Omental fat pad (tissue), 4 donors: Measurements from ENCODE around the gene RAI2. TPM values are rescaled to one million over a fixed set of nuclear protein-coding genes. Genes with fewer than 3 reads are reported as not detected.
"Not testable (repeated sequence)": the region's sequence is repeated elsewhere in the genome, so short reads cannot be mapped to it uniquely, and the experiment has no call there.

Source experiments
- ATAC-seq: fragments of 150-250 bp; one replicate; pipeline ENCODE4 v1.9.1; 2016; ENCODE audit warnings: mild to moderate bottlenecking, moderate library complexity; ENCODE audit not compliant: low FRiP score
- DNase-seq: peaks from one replicate; pipeline ENCODE4 v3.0.0-alpha.2; 2019; ENCODE audit warnings: low spot score
- total RNA-seq, 4 donors: library from RNA; depleted of rRNA; stranded (reverse); fragments of >200 nt; gene quantifications; one replicate each; pipeline ENCODE4 v1.1.0, GENCODE V29; 2016
- TF ChIP-seq, protein P1 (sequence below), 3 donors: fragments of 450-650 bp; IDR thresholded peaks; one replicate each; pipeline ENCODE4 v1.5.1; 2016 to 2017; ENCODE audit warnings: antibody characterized with exemption in 3 of 3, mild to moderate bottlenecking in 3 of 3, moderate library complexity in 2 of 3

The RAI2 gene
- total RNA-seq, 4 donors from 2014 or later: 15.5 to 25.9 (median 23.1) TPM

DNA sequence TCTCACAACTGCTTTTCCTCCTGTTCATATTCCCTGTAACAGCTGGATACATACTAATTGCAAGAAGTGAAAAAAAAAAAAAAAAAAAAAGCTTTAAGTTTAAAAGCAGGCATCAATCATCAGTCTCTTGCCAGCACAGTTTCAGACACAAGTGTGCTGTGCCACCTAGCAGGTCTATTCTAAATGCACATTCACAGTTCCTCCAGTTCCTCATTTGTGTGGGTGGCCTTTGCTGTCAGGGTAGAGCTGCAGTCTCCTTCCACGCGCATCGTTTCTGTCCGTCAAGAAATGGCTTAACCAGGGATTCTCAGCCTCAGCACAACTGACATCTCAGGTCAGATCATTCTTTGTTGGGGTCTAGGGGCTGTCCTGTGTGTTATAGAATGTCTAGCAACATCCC is 62.2 kb downstream of the RAI2 start:
- ATAC-seq (no peak), DNase-seq (no peak)
- TF ChIP-seq, protein P1, sequence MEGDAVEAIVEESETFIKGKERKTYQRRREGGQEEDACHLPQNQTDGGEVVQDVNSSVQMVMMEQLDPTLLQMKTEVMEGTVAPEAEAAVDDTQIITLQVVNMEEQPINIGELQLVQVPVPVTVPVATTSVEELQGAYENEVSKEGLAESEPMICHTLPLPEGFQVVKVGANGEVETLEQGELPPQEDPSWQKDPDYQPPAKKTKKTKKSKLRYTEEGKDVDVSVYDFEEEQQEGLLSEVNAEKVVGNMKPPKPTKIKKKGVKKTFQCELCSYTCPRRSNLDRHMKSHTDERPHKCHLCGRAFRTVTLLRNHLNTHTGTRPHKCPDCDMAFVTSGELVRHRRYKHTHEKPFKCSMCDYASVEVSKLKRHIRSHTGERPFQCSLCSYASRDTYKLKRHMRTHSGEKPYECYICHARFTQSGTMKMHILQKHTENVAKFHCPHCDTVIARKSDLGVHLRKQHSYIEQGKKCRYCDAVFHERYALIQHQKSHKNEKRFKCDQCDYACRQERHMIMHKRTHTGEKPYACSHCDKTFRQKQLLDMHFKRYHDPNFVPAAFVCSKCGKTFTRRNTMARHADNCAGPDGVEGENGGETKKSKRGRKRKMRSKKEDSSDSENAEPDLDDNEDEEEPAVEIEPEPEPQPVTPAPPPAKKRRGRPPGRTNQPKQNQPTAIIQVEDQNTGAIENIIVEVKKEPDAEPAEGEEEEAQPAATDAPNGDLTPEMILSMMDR (IDR thresholded peaks at IDR 0.05): no peak

DNA sequence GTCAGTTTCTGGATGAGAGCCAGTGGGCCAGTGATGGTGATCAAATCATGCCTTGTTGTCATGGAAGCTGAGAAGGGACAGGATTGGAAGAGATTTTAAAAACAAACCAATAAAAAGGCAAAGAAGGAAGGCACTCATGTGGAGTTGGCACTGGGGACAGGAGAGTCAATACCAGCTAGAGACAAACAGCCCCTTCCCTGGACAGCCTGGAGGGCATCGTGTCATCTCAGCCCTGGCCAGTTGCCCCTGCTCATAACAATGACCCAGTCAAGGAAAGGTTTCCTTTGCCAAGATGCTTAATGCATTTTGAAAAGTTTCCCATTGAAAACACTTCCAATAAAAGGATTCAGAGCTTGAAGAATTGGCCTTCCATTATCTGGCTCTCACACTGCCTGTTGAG is 68.3 kb downstream of the RAI2 start:
- no peak for DNase-seq
- ATAC-seq: no peak
- TF ChIP-seq, protein P1 (IDR thresholded peaks at IDR 0.05): no peak

DNA sequence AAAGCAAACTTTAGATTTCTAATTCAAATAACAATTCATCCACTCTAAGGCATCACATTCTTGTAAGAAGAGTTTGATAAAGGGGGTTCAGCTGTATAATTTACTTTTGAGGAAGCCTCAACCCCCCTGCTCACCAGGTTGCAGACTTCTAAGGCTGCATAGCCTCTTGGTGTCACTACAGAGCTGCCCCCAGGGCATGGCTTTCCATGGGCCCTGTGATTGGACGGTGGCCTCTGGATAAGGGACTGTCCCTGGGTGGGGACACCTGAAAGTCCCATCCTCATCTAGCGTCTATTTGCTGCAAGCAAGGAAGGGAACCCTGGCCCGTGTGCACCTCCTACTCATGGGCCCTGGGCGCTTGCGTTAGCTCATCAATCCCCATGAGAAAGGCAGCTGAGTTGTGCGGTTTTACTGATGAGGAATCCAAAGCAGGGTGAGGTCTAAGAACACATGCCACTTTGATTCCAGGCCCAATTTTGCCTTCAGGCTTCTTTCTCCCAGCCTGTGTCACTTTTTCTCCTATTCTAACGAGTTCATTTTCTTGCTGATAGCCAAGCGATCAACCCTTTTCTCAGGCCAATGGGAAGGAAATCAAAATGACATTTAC is 72.0 kb downstream of the RAI2 start:
- ATAC-seq (no peak), DNase-seq (no peak)
- TF ChIP-seq, protein P1 (IDR thresholded peaks at IDR 0.05): no peak

DNA sequence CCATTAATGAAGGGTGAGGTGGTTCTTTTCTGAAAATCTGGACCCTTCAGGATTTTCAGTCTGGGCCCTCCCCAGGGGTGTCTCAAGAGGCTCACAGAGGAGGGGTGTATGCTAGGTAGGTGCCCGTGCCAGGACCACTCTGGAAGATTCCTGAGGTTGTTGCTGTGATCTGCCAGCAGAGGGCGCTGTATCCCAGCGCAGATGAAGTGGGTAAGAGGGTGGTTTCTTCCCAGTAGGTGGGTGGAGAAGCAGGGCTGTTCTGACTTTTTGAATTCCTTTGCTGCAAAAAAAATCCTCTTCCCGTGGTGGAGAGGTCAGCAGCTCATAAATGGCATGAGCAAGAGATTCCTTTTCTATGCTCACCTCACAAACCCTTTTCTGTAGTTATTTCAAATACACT is 72.7 kb downstream of the RAI2 start:
- peak; percentile 86 for ATAC-seq
- DNase-seq: no peak
- TF ChIP-seq, protein P1 (IDR thresholded peaks at IDR 0.05): peak in 1 of 3 donors; percentile 50

DNA sequence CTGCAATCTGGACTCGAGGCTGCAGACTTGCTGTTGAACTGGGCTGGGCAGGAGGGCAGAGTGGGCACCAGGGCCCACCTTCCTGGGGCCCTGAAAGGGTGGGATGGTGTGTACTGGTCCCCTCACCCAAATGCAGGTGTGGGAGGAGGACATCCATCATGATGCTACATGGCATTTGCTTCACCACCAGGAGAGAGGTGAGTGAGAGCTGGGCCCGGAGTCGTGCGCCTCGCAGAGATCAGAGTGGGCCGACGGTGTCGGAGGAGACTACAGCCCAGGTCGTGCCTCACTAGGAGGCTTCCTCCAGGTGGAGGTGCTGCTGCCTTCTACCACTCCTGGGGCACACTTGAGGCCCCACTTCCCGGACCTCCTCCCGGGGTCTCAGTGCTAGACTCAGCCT is 73.5 kb downstream of the RAI2 start:
- TF ChIP-seq, protein P1 (IDR thresholded peaks at IDR 0.05): no peak
- ATAC-seq: no peak
- DNase-seq: no peak

DNA sequence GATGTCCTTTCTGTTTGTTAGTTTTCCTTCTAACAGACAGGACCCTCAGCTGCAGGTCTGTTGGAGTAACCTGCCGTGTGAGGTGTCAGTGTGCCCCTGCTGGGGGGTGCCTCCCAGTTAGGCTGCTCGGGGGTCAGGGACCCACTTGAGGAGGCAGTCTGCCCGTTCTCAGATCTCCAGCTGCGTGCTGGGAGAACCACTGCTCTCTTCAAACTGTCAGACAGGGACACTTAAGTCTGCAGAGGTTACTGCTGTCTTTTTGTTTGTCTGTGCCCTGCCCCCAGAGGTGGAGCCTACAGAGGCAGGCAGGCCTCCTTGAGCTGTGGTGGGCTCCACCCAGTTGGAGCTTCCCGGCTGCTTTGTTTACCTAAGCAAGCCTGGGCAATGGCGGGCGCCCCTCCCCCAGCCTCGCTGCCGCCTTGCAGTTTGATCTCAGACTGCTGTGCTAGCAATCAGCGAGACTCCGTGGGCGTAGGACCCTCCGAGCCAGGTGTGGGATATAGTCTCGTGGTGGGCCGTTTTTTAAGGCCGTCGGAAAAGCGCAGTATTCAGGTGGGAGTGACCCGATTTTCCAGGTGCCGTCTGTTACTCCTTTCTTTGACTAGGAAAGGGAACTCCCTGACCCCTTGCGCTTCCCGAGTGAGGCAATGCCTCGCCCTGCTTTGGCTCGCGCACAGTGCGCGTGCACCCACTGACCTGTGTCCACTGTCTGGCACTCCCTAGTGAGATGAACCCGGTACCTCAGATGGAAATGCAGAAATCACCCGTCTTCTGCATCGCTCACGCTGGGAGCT is 74.3 kb downstream of the RAI2 start:
- ATAC-seq, DNase-seq: not testable (repeated sequence)

DNA sequence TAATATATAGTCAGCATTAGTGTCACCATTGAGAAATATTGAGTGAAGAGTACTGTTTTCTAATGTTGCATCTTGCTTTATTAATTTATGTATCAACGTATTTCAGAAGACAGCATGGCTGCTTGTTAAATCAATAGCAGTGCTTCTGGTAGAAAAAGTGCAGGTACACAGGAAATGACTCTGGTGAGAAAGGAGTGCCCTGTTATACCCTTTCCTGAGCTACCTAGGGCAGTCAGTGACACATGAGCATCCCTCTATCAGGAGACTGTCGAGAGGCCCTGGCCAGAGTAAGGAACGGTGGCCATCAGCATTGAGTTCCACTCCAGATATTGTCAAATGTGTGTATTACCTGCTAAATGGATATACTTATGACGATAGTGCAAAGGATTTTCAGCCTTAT is 81.7 kb downstream of the RAI2 start:
- DNase-seq (no peak), ATAC-seq (no peak)
- TF ChIP-seq, protein P1 (IDR thresholded peaks at IDR 0.05): no peak
